Testis (tissue), 3 donors: ENCODE results near the gene ZBTB20. TPM values are rescaled to one million over a fixed set of nuclear protein-coding genes. Genes with fewer than 3 reads are reported as not detected.

Experiments used
- DNase-seq: peaks from one replicate; pipeline ENCODE4 v3.0.0-alpha.2; 2019
- H3K27ac ChIP-seq, 2 donors: fragments of 200-600 bp; sonication (generic); one replicate each; pipeline ENCODE4 v1.5.1; 2019
- H3K27me3 ChIP-seq: fragments of 200-600 bp; sonication (generic); one replicate; pipeline ENCODE4 v1.5.1; 2019
- H3K36me3 ChIP-seq: fragments of 200-600 bp; sonication (generic); one replicate; pipeline ENCODE4 v1.5.1; 2017; ENCODE audit warnings: low read depth; ENCODE audit errors: missing control alignments
- H3K4me1 ChIP-seq: fragments of 200-600 bp; sonication (generic); one replicate; pipeline ENCODE4 v1.5.1; 2019
- H3K4me3 ChIP-seq, 2 donors: fragments of 200-600 bp; sonication (generic); one replicate each; pipeline ENCODE4 v1.5.1; 2017 to 2019
- H3K9me3 ChIP-seq: fragments of 200-600 bp; sonication (generic); one replicate; pipeline ENCODE4 v1.5.1; 2017
- POLR2A ChIP-seq: fragments of 450-650 bp; IDR thresholded peaks from one replicate; pipeline ENCODE4 v1.6.1; 2017; ENCODE audit warnings: antibody characterized with exemption, mild to moderate bottlenecking, moderate library complexity
- WGBS, 2 donors: methylation state at CpG; one replicate each; pipeline ENCODE4 v1.1.5; 2018; 5-methylcytosine and 5-hydroxymethylcytosine counted together
- intact Hi-C: fragments of 100-400 bp; cut with DNase I; formaldehyde crosslinking; loops from one replicate; pipeline ENCODE4 v1.15.1; 2023; ENCODE audit warnings: low total_unique reads
- polyA plus RNA-seq: library from polyadenylated mRNA; stranded (reverse); fragments of 350-450 nt; fragmentation: Illumina TruSeq; extraction: RNeasy Lipid Tissue Mini Kit (QIAGEN cat#74804); gene quantifications from one replicate; pipeline ENCODE4 v1.2.3, GENCODE V29; 2014; ENCODE audit warnings: low read depth, low replicate concordance; ENCODE audit not compliant: insufficient read depth
- total RNA-seq, 2 donors: library from RNA; depleted of rRNA; stranded (reverse); fragments of >200 nt; gene quantifications; one replicate each; pipeline ENCODE4 v1.2.3, GENCODE V29; 2016
- TF ChIP-seq, protein P1 (sequence below), 3 experiments: fragments of 450-650 bp in 2 of 3; fragments of 200-600 bp in 1 of 3; sonication (generic) in 1 of 3; IDR thresholded peaks; one replicate each; pipeline ENCODE4 v1.5.1; 2016 to 2019; ENCODE audit warnings: antibody characterized with exemption in 3 of 3, mild to moderate bottlenecking in 2 of 3, moderate library complexity in 1 of 3

Gene ZBTB20
- total and polyA plus RNA-seq, 3 donors from 2014 or later: 36.8 to 179 (median 126) TPM

- H3K36me3 ChIP-seq: no peaks in the 10 kb centered on the region
- TF ChIP-seq, protein P1, sequence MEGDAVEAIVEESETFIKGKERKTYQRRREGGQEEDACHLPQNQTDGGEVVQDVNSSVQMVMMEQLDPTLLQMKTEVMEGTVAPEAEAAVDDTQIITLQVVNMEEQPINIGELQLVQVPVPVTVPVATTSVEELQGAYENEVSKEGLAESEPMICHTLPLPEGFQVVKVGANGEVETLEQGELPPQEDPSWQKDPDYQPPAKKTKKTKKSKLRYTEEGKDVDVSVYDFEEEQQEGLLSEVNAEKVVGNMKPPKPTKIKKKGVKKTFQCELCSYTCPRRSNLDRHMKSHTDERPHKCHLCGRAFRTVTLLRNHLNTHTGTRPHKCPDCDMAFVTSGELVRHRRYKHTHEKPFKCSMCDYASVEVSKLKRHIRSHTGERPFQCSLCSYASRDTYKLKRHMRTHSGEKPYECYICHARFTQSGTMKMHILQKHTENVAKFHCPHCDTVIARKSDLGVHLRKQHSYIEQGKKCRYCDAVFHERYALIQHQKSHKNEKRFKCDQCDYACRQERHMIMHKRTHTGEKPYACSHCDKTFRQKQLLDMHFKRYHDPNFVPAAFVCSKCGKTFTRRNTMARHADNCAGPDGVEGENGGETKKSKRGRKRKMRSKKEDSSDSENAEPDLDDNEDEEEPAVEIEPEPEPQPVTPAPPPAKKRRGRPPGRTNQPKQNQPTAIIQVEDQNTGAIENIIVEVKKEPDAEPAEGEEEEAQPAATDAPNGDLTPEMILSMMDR (IDR thresholded peaks at IDR 0.05): no peak
- no peak for TF ChIP-seq POLR2A
- peaks cover 12% of the 10 kb centered on the region for H3K4me1 ChIP-seq
- no peaks in the 10 kb centered on the region for H3K27me3 ChIP-seq
- no peak overlapping the region for H3K4me3 ChIP-seq
- H3K9me3 ChIP-seq: no peaks in the 10 kb centered on the region
- 90 to 91% methylated on average over 5 of the region's 5 CpGs for WGBS, 2 donors
- intact Hi-C loops: no loop called here
- no peak overlapping the region for H3K27ac ChIP-seq
- no peak for DNase-seq
These were observed 268.8 kb downstream of the ZBTB20 start for GRCh38 chr3:114878114-114878839.

DNA sequence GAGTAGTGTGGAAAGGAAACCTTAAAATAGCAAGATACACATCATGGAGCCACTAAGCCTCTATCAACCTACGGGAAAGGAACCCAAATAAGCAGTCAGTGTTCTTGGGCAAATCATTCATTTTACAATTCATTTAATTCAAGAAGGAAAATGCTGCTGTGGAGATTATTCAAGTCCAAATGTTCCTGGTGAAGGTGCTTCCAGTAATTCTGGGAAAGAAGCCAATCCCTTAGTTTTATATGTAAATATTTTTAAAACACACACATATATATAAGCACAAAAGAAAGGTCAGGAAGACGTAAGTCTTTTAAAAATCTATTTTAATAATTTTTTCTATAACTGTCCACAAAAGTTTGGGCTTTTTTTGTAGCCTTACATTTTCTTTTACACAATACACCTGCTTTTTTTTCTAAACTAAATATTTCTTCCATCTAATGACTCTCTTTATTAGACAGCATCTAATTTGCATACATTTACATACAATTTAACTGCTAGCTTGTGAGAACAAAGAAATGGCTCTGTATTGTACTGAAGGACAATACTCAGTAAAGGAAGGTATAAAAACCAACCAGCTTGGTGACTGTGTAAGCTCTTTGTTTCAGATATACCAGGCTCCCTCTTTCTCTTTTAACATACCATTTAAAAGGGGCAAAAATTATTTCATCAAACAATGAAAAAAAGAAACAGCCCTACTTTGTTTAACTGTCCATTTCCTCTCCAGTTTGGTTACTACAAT lies 269.5 kb downstream of the ZBTB20 start:
- Histone ChIP-seq H3K36me3 (no peaks in the 10 kb centered on the region), H3K9me3 (no peaks in the 10 kb centered on the region), H3K4me3 (no peak overlapping the region), H3K27me3 (no peaks in the 10 kb centered on the region), H3K27ac (no peak overlapping the region), H3K4me1 (peaks cover 12% of the 10 kb centered on the region)
- no peak for TF ChIP-seq POLR2A
- TF ChIP-seq, protein P1 (IDR thresholded peaks at IDR 0.05): no peak
- WGBS, 2 donors: 89 to 90% methylated on average over 2 of the region's 2 CpGs
- intact Hi-C loops: no loop called here
- DNase-seq: no peak

- Histone ChIP-seq H3K9me3 (no peaks in the 10 kb centered on the region), H3K4me1 (peaks cover 8% of the 10 kb centered on the region), H3K27ac (no peak overlapping the region), H3K36me3 (no peaks in the 10 kb centered on the region), H3K4me3 (no peak overlapping the region), H3K27me3 (no peaks in the 10 kb centered on the region)
- intact Hi-C loops: no loop called here
- TF ChIP-seq, protein P1 (IDR thresholded peaks at IDR 0.05): no peak
- TF ChIP-seq POLR2A: no peak
- no peak for DNase-seq
- WGBS, 2 donors: 56 to 63% methylated on average over 3 of the region's 3 CpGs
These were observed 272.5 kb downstream of the ZBTB20 start for GRCh38 chr3:114874522-114874971.

- TF ChIP-seq POLR2A: no peak
- TF ChIP-seq, protein P1 (IDR thresholded peaks at IDR 0.05): no peak
- no peaks in the 10 kb centered on the region for H3K27me3 ChIP-seq
- peaks cover 8% of the 10 kb centered on the region for H3K4me1 ChIP-seq
- H3K9me3 ChIP-seq: no peaks in the 10 kb centered on the region
- H3K36me3 ChIP-seq: no peaks in the 10 kb centered on the region
- intact Hi-C loops: no loop called here
- no peak for DNase-seq
- H3K4me3 ChIP-seq: no peak overlapping the region
- 95 to 96% methylated on average over 1 of the region's 1 CpG for WGBS, 2 donors
- no peak overlapping the region for H3K27ac ChIP-seq
These were observed 273.5 kb downstream of the ZBTB20 start for GRCh38 chr3:114873591-114873990.
